H9 (cell line): ENCODE data around the gene ATP8A2. TPM values are rescaled to one million over a fixed set of nuclear protein-coding genes. Genes with fewer than 3 reads are reported as not detected.

Source experiments
- DNase-seq: peaks from one replicate; pipeline ENCODE4 v3.0.0-alpha.2; 2017
- H2AFZ ChIP-seq: one replicate; pipeline ENCODE4 v1.6.1; 2013; ENCODE audit warnings: mild to moderate bottlenecking, low read length, control low read depth, moderate library complexity
- H2AK5ac ChIP-seq: 2 replicates; pipeline ENCODE4 v1.6.1; 2013; ENCODE audit warnings: low read length, control low read depth, mixed read lengths; ENCODE audit not compliant: insufficient read length
- H2BK120ac ChIP-seq: one replicate; pipeline ENCODE4 v1.6.1; 2013; ENCODE audit warnings: low read depth, mild to moderate bottlenecking, low read length, control low read depth, inconsistent platforms; ENCODE audit not compliant: poor library complexity, severe bottlenecking
- H2BK12ac ChIP-seq: 2 replicates; pipeline ENCODE4 v1.6.1; 2013; ENCODE audit warnings: low read length, control low read depth, mixed read lengths, low read depth; ENCODE audit not compliant: insufficient read length
- H2BK15ac ChIP-seq: 2 replicates; pipeline ENCODE4 v1.6.1; 2013; ENCODE audit warnings: low read depth, low read length, control low read depth
- H2BK20ac ChIP-seq: one replicate; pipeline ENCODE4 v1.6.1; 2013; ENCODE audit warnings: low read depth, mild to moderate bottlenecking, low read length, control low read depth, inconsistent platforms; ENCODE audit not compliant: poor library complexity, severe bottlenecking
- H2BK5ac ChIP-seq: 2 replicates; pipeline ENCODE4 v1.6.1; 2013; ENCODE audit warnings: low read length, control low read depth, mixed read lengths; ENCODE audit not compliant: insufficient read length
- H3K14ac ChIP-seq: 2 replicates; pipeline ENCODE4 v1.6.1; 2013; ENCODE audit warnings: low read length, control low read depth; ENCODE audit not compliant: insufficient read depth
- H3K18ac ChIP-seq: 2 replicates; pipeline ENCODE4 v1.6.1; 2013; ENCODE audit warnings: low read depth, mild to moderate bottlenecking, mixed read lengths, low read length, control low read depth; ENCODE audit not compliant: insufficient read length
- H3K23ac ChIP-seq: 2 replicates; pipeline ENCODE4 v1.6.1; 2013; ENCODE audit warnings: low read length, control low read depth, mixed read lengths, low read depth; ENCODE audit not compliant: insufficient read length
- H3K23me2 ChIP-seq: 2 replicates; pipeline ENCODE4 v1.6.1; 2013; ENCODE audit warnings: low read depth, mild to moderate bottlenecking, mixed read lengths, low read length, control low read depth; ENCODE audit not compliant: insufficient read length, poor library complexity, severe bottlenecking
- H3K27ac ChIP-seq: 2 replicates; pipeline ENCODE4 v1.5.1; 2013; ENCODE audit warnings: low read length, control low read depth, mixed read lengths, low read depth; ENCODE audit not compliant: insufficient read length
- H3K27me3 ChIP-seq: 2 replicates; pipeline ENCODE4 v1.6.1; 2013; ENCODE audit warnings: low read length, control low read depth, inconsistent platforms; ENCODE audit not compliant: insufficient read depth
- H3K4ac ChIP-seq: 2 replicates; pipeline ENCODE4 v1.6.1; 2013; ENCODE audit warnings: low read depth, mild to moderate bottlenecking, control low read depth, inconsistent platforms, low read length, moderate library complexity
- H3K4me1 ChIP-seq: 2 replicates; pipeline ENCODE4 v1.6.1; 2013; ENCODE audit warnings: low read length, control low read depth, inconsistent platforms; ENCODE audit not compliant: insufficient read depth
- H3K4me2 ChIP-seq: 2 replicates; pipeline ENCODE4 v1.6.1; 2013; ENCODE audit warnings: low read length, control low read depth, mixed read lengths; ENCODE audit not compliant: insufficient read length, insufficient read depth
- H3K56ac ChIP-seq: 2 replicates; pipeline ENCODE4 v1.6.1; 2013; ENCODE audit warnings: low read depth, mild to moderate bottlenecking, mixed read lengths, low read length, control low read depth; ENCODE audit not compliant: insufficient read length
- H3K79me1 ChIP-seq: 2 replicates; pipeline ENCODE4 v1.6.1; 2013; ENCODE audit warnings: low read depth, mild to moderate bottlenecking, moderate library complexity, low read length, control low read depth, inconsistent platforms; ENCODE audit not compliant: insufficient read depth, poor library complexity, severe bottlenecking
- H3K79me2 ChIP-seq: 2 replicates; pipeline ENCODE4 v1.6.1; 2013; ENCODE audit warnings: low read length, control low read depth, inconsistent platforms; ENCODE audit not compliant: insufficient read depth
- H3K9ac ChIP-seq: 2 replicates; pipeline ENCODE4 v1.6.1; 2013; ENCODE audit warnings: low read length, control low read depth, mixed read lengths; ENCODE audit not compliant: insufficient read length; ENCODE audit errors: extremely low read depth
- H3K9me3 ChIP-seq: one replicate; pipeline ENCODE4 v1.6.1; 2013; ENCODE audit warnings: low read depth, low read length, inconsistent platforms; ENCODE audit not compliant: control insufficient read depth
- H3T11ph ChIP-seq: one replicate; pipeline ENCODE4 v1.6.1; 2013; ENCODE audit warnings: mild to moderate bottlenecking, low read length, control low read depth, inconsistent platforms
- H4K20me1 ChIP-seq: one replicate; pipeline ENCODE4 v1.6.1; 2013; ENCODE audit not compliant: control insufficient read depth, insufficient read length, insufficient read depth
- H4K5ac ChIP-seq: 2 replicates; pipeline ENCODE4 v1.6.1; 2013; ENCODE audit warnings: low read depth, mild to moderate bottlenecking, mixed read lengths, low read length, control low read depth; ENCODE audit not compliant: insufficient read length
- H4K8ac ChIP-seq: replicated peaks from 2 replicates; pipeline ENCODE4 v1.6.1; 2013; ENCODE audit warnings: low read length, control low read depth, mixed read lengths, low read depth; ENCODE audit not compliant: insufficient read length
- H4K91ac ChIP-seq: 2 replicates; pipeline ENCODE4 v1.6.1; 2013; ENCODE audit warnings: low read depth, mild to moderate bottlenecking, moderate library complexity, mixed read lengths, low read length, control low read depth; ENCODE audit not compliant: insufficient read length
- H3K27ac Mint-ChIP-seq, 3 experiments: 2 replicates in 2 of 3; 3 replicates in 1 of 3; pipeline ENCODE4 v1.8.0; 2020 to 2021; ENCODE audit warnings: mixed read lengths in 3 of 3, mild to moderate bottlenecking in 1 of 3, moderate library complexity in 1 of 3
- H3K27me3 Mint-ChIP-seq: 2 replicates; pipeline ENCODE4 v1.8.0; 2021; ENCODE audit warnings: low read depth, mild to moderate bottlenecking, moderate library complexity, mixed read lengths
- H3K36me3 Mint-ChIP-seq, 3 experiments: 2 replicates in 2 of 3; 3 replicates in 1 of 3; pipeline ENCODE4 v1.8.0; 2020 to 2021; ENCODE audit warnings: low read depth in 3 of 3, mixed read lengths in 3 of 3; ENCODE audit not compliant: insufficient read depth in 1 of 3
- H3K4me1 Mint-ChIP-seq, 2 experiments: 2 replicates each; pipeline ENCODE4 v1.8.0; 2020; ENCODE audit warnings: mixed read lengths in 2 of 2
- H3K4me3 Mint-ChIP-seq, 2 experiments: 2 replicates in 1 of 2; 3 replicates in 1 of 2; pipeline ENCODE4 v1.8.0; 2020 to 2021; ENCODE audit warnings: mild to moderate bottlenecking in 2 of 2, mixed read lengths in 2 of 2, moderate library complexity in 1 of 2
- H3K9me3 Mint-ChIP-seq, 2 experiments: 2 replicates in 1 of 2; 3 replicates in 1 of 2; pipeline ENCODE4 v1.8.0; 2020; ENCODE audit warnings: mild to moderate bottlenecking in 2 of 2, mixed read lengths in 2 of 2, moderate library complexity in 1 of 2
- CTCF ChIP-seq: fragments of 200-600 bp; sonication (generic); conservative IDR thresholded peaks from 3 replicates; pipeline ENCODE4 v1.8.0; 2021; ENCODE audit warnings: antibody characterized with exemption, mild to moderate bottlenecking
- WGBS: extraction: QIAGEN DNeasy Blood & Tissue Kit; methylation state at CpG from one replicate; pipeline ENCODE4 v1.1.7; 2013; ENCODE audit warnings: missing lambda C conversion rate, low lambda C conversion rate, mixed read lengths; ENCODE audit not compliant: insufficient read length; ENCODE audit errors: extremely low coverage; 5-methylcytosine and 5-hydroxymethylcytosine counted together
- total RNA-seq: library from RNA; stranded (reverse); gene quantifications from 2 replicates; pipeline ENCODE4 v1.2.1, GENCODE V29; 2021

Gene ATP8A2
- total RNA-seq, 1 experiment from 2014 or later = 18.2 TPM

GRCh38 chr13:25717666-25718197 is 346.0 kb downstream of the ATP8A2 start:
- Histone ChIP-seq H2AFZ (no peak overlapping the region), H3K56ac (no peak overlapping the region), H2BK120ac (no peak overlapping the region), H3K4ac (no peak overlapping the region), H3K14ac (no peak overlapping the region), H3K4me1 (no peaks in the 10 kb centered on the region), H2BK20ac (no peak overlapping the region), H2BK5ac (no peak overlapping the region), H3K79me2 (no peaks in the 10 kb centered on the region), H3K23ac (no peak overlapping the region), H4K8ac (no peak overlapping the region), H2BK12ac (no peak overlapping the region), H3K79me1 (no peaks in the 10 kb centered on the region), H2BK15ac (no peak overlapping the region), H2AK5ac (no peak overlapping the region), H3K27me3 (no peaks in the 10 kb centered on the region), H3K27ac (no peak overlapping the region), H4K5ac (no peak overlapping the region), H3K23me2 (no peaks in the 10 kb centered on the region), H3K9ac (no peak overlapping the region), H3K4me2 (no peak overlapping the region), H4K20me1 (no peaks in the 10 kb centered on the region), H3K18ac (no peak overlapping the region), H4K91ac (no peak overlapping the region), H3K9me3 (no peaks in the 10 kb centered on the region), H3T11ph (no peak overlapping the region)
- no peaks in the 10 kb centered on the region for H3K9me3 Mint-ChIP-seq
- no peaks in the 10 kb centered on the region for H3K4me1 Mint-ChIP-seq
- H3K27me3 Mint-ChIP-seq = no peaks in the 10 kb centered on the region
- no peaks in the 10 kb centered on the region for H3K36me3 Mint-ChIP-seq
- H3K4me3 Mint-ChIP-seq = no peak overlapping the region
- no peak for TF ChIP-seq CTCF
- no peak for DNase-seq
- no peak overlapping the region for H3K27ac Mint-ChIP-seq
- no CpG with 5 or more reads among the region's 5 CpGs for WGBS
